H1 (cell line): ENCODE measurements around the gene LIG4. TPM values are rescaled to one million over a fixed set of nuclear protein-coding genes. Genes with fewer than 3 reads are reported as not detected.

Experiments
- ASH2L ChIP-seq: fragments of 200-600, 300-600 bp; sonication (generic); IDR thresholded peaks from one replicate; pipeline ENCODE4 v1.7.1; 2017; ENCODE audit warnings: low read length
- BCL11A ChIP-seq, 2 experiments: IDR thresholded peaks; one replicate each; pipeline ENCODE4 v1.6.1; 2011; ENCODE audit warnings: low read depth in 2 of 2, low read length in 2 of 2, mild to moderate bottlenecking in 2 of 2
- EGR1 ChIP-seq: IDR thresholded peaks from 2 replicates; pipeline ENCODE4 v1.6.1; 2011; ENCODE audit warnings: low read depth, low read length, borderline replicate concordance
- EP300 ChIP-seq, 2 experiments: IDR thresholded peaks; 1 replicate in 1 of 2; 2 replicates in 1 of 2; pipeline ENCODE4 v1.6.1; 2011 to 2012; ENCODE audit warnings: low read depth in 2 of 2, low read length in 2 of 2, mild to moderate bottlenecking in 2 of 2, borderline replicate concordance in 1 of 2, inconsistent platforms in 1 of 2, moderate library complexity in 1 of 2
- FOSL1 ChIP-seq: IDR thresholded peaks from 2 replicates; pipeline ENCODE4 v1.6.1; 2011; ENCODE audit warnings: mild to moderate bottlenecking, low read depth, low read length, moderate library complexity; ENCODE audit not compliant: insufficient read depth
- KDM1A ChIP-seq: fragments of 200-600, 300-600 bp; sonication (generic); IDR thresholded peaks from 2 replicates; pipeline ENCODE4 v1.7.1; 2016; ENCODE audit warnings: mild to moderate bottlenecking, low read length, borderline replicate concordance
- SP1 ChIP-seq: IDR thresholded peaks from 2 replicates; pipeline ENCODE4 v1.6.1; 2011; ENCODE audit warnings: low read depth, low read length
- polyA plus RNA-seq, 7 experiments: library from polyadenylated mRNA; depleted of rRNA in 3 of 7; stranded (reverse) in 5 of 7; unstranded in 2 of 7; fragments of >200 nt in 5 of 7; fragments of 200-250 nt in 2 of 7; gene quantifications; 1 replicate in 5 of 7; 2 replicates in 1 of 7; 4 replicates in 1 of 7; pipeline versions ENCODE4 v1.2.1 to v1.2.3, GENCODE V29; 2011 to 2013; ENCODE audit warnings: missing spikeins in 2 of 7, mixed read lengths in 2 of 7
- total RNA-seq: library from RNA; stranded (reverse); fragmentation: NEBNext Ultra II Directional; extraction: Animal tissue kit (Norgen Biotek cat#: 25700); gene quantifications from 2 replicates; pipeline ENCODE4 v1.2.1, GENCODE V29; 2021

Gene LIG4
- total and polyA plus RNA-seq, 2 of the 8 experiments (the other 6 are each of a cell fraction or from before 2014, with no cell fraction given) = 1.1 to 4.5 TPM

DNA sequence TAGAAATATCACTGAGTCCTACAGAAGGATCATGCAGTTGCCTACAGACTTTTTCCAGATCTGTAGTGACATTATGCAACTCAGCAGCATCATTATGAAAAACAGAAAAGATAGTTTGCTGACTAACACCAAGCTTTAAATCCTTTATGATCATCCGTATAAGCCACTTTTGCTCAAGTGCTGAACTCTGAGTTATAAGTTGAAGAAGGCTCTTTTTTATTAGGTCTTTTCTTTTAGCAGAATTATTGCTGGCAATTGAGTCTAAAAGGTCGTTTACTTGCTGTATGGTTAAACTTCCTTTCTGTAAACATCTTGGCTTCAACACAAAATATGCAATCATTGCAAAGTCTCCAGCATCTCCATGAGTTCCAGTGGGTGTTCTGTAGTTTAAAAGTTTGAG is 4.8 kb downstream of the LIG4 start (continued):
- no peak for TF ChIP-seq ASH2L
- TF ChIP-seq EGR1 = no peak
- TF ChIP-seq SP1 = no peak
- TF ChIP-seq EP300 (IDR thresholded peaks at IDR 0.05; ENCODE audit: borderline replicate concordance in 1 of 2, low read depth in 2 of 2, low read length in 2 of 2) = no peak
- TF ChIP-seq BCL11A (IDR thresholded peaks at IDR 0.05; ENCODE audit: low read depth in 2 of 2, low read length in 2 of 2) = no peak
- no peak for TF ChIP-seq KDM1A
- no peak for TF ChIP-seq FOSL1
- TF ChIP-seq, all 59 proteins: peak for 0
